ENCODE results near the gene CRNKL1.
"Not testable (repeated sequence)": the region's sequence is repeated elsewhere in the genome, so short reads cannot be mapped to it uniquely, and the experiment has no call there.

CRNKL1 gene

GRCh38 chr20:20003955-20004322, 48.3 kb downstream of the CRNKL1 start:
- not testable (repeated sequence) for DNase-seq

GRCh38 chr20:20003031-20003954, 49.0 kb downstream of the CRNKL1 start:
- no peak for DNase-seq

- no peak for DNase-seq
Observed at GRCh38 chr20:20002101-20002998, 49.9 kb downstream of the CRNKL1 start.

GRCh38 chr20:20000211-20000968, 51.9 kb downstream of the CRNKL1 start:
- no peak for DNase-seq

GRCh38 chr20:19998990-19999705, 53.1 kb downstream of the CRNKL1 start:
- no peak for DNase-seq

GRCh38 chr20:19996917-19997316, 55.3 kb downstream of the CRNKL1 start:
- no peak for DNase-seq

GRCh38 chr20:19996222-19996621, 56.0 kb downstream of the CRNKL1 start:
- no peak for DNase-seq

- DNase-seq: no peak
Observed at GRCh38 chr20:19995220-19995863, 56.9 kb downstream of the CRNKL1 start.

- no peak for DNase-seq
Observed at GRCh38 chr20:19993958-19994669, 58.2 kb downstream of the CRNKL1 start.

- DNase-seq: no peak
Observed at GRCh38 chr20:19992996-19993908, 59.0 kb downstream of the CRNKL1 start.

- no peak for DNase-seq
Observed at GRCh38 chr20:19991854-19992253, 60.4 kb downstream of the CRNKL1 start.

- DNase-seq: no peak
Observed at GRCh38 chr20:19991308-19991707, 61.0 kb downstream of the CRNKL1 start.

GRCh38 chr20:19990850-19991249, 61.4 kb downstream of the CRNKL1 start:
- DNase-seq: no peak

GRCh38 chr20:19987046-19987445, 65.2 kb downstream of the CRNKL1 start:
- no peak for DNase-seq

- no peak for DNase-seq
Observed at GRCh38 chr20:19986419-19986818, 65.8 kb downstream of the CRNKL1 start.
